Mucosa of descending colon (tissue), 3 donors: ENCODE measurements around the gene CASK. TPM values are rescaled to one million over a fixed set of nuclear protein-coding genes. Genes with fewer than 3 reads are reported as not detected.

Experiments used
- ATAC-seq: fragments of 200-7000 bp; cut with Tn5 transposase; one replicate; pipeline ENCODE4 v1.9.1; 2020; ENCODE audit warnings: mild to moderate bottlenecking, moderate library complexity
- DNase-seq, 3 donors: peaks; one replicate each; pipeline ENCODE4 v3.0.0-alpha.2; 2020
- H3K36me3 ChIP-seq: fragments of 200-600 bp; one replicate; pipeline ENCODE4 v1.8.0; 2021; ENCODE audit warnings: low read depth, mild to moderate bottlenecking
- H3K4me1 ChIP-seq: fragments of 200-600 bp; one replicate; pipeline ENCODE4 v1.8.0; 2021; ENCODE audit warnings: low read depth, mild to moderate bottlenecking
- H3K4me3 ChIP-seq: fragments of 200-600 bp; one replicate; pipeline ENCODE4 v1.8.0; 2021; ENCODE audit warnings: mild to moderate bottlenecking
- H3K9me3 ChIP-seq: fragments of 200-600 bp; one replicate; pipeline ENCODE4 v1.8.0; 2021; ENCODE audit warnings: mild to moderate bottlenecking
- CTCF ChIP-seq: fragments of 200-600 bp; IDR thresholded peaks from one replicate; pipeline ENCODE4 v1.8.0; 2022; ENCODE audit warnings: antibody characterized with exemption, mild to moderate bottlenecking
- intact Hi-C, 2 donors: fragments of 100-400 bp; cut with DNase I in 1 of 2; cut with micrococcal nuclease in 1 of 2; formaldehyde crosslinking; loops; one replicate each; pipeline versions ENCODE4 v1.11.0 to v1.11.1; 2022; cut with DNase I, micrococcal nuclease
- total RNA-seq, 3 donors: library from RNA; stranded (reverse); fragmentation: NEBNext Ultra II Directional in 2 of 3; extraction: Animal tissue kit (Norgen Biotek cat#: 25700) in 2 of 3; gene quantifications; one replicate each; pipeline versions ENCODE4 v1.2.1 to v1.2.4, GENCODE V29; 2021 to 2023
- donor health status: DM: no; HTN: no; CAD: no; lungs with moderate emphysema.
- donor health status: DM: no; HTN: no; CAD: no.
- donor health status: DM: no; HTN: yes; CAD: no.

CASK gene
- total RNA-seq, 3 donors from 2014 or later = 50.6 to 108 (median 83.3) TPM

DNA sequence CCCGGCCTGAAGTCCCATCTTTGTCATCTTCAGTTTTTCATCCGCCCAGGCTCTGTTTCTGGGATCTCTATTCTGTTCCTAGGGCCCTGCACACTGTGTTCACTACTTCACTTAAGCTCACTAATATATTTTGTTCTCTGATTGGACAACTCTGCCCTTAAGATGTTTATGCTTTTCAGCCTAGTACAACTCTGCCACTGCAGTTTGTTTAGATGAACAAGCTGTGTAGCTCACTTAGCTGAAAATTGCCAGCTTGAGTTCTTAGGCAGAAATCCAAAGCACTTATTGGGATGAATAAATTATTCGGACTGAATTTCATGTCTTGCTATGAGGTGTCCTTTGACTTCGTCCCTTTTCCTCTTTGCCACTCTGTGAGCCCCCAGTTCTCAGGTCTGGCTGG, 415.4 kb downstream of the CASK start:
- TF ChIP-seq CTCF = no peak
- ATAC-seq = no peak
- Histone ChIP-seq H3K4me1 (no peaks in the 10 kb centered on the region), H3K4me3 (no peak overlapping the region), H3K36me3 (no peaks in the 10 kb centered on the region), H3K9me3 (no peaks in the 10 kb centered on the region)
- no peak for DNase-seq
- intact Hi-C loops = no loop called here

GRCh38 chrX:41502004-41502403, 421.4 kb downstream of the CASK start:
- H3K4me1 ChIP-seq = no peaks in the 10 kb centered on the region
- no peak overlapping the region for H3K4me3 ChIP-seq
- ATAC-seq (no peak), DNase-seq (no peak)
- TF ChIP-seq CTCF = no peak
- intact Hi-C loops = no loop called here
- no peaks in the 10 kb centered on the region for H3K9me3 ChIP-seq
- H3K36me3 ChIP-seq = no peaks in the 10 kb centered on the region

GRCh38 chrX:41499984-41500383, 423.4 kb downstream of the CASK start:
- DNase-seq (no peak), ATAC-seq (no peak)
- H3K4me3 ChIP-seq = no peak overlapping the region
- no peaks in the 10 kb centered on the region for H3K9me3 ChIP-seq
- no peak for TF ChIP-seq CTCF
- intact Hi-C loops = no loop called here
- no peaks in the 10 kb centered on the region for H3K4me1 ChIP-seq
- H3K36me3 ChIP-seq = no peaks in the 10 kb centered on the region

GRCh38 chrX:41499195-41499594, 424.2 kb downstream of the CASK start:
- no peak for TF ChIP-seq CTCF

GRCh38 chrX:41491267-41492004, 431.9 kb downstream of the CASK start:
- no peaks in the 10 kb centered on the region for H3K36me3 ChIP-seq
- peak in 1 of 3 donors; percentile 8 for DNase-seq
- peak; percentile 51 for ATAC-seq
- no peak overlapping the region for H3K4me3 ChIP-seq
- intact Hi-C loops = no loop called here
- TF ChIP-seq CTCF = no peak
- no peaks in the 10 kb centered on the region for H3K4me1 ChIP-seq
- no peaks in the 10 kb centered on the region for H3K9me3 ChIP-seq

More at GRCh38 chrX:41499195-41499594, 424.2 kb downstream of the CASK start:
- intact Hi-C loops = no loop called here
- H3K36me3 ChIP-seq = no peaks in the 10 kb centered on the region
- H3K4me3 ChIP-seq = no peak overlapping the region
- no peaks in the 10 kb centered on the region for H3K9me3 ChIP-seq
- DNase-seq (no peak), ATAC-seq (no peak)
- no peaks in the 10 kb centered on the region for H3K4me1 ChIP-seq
